ENCODE data around the gene PNLIPRP1.

PNLIPRP1 gene

GRCh38 chr10:116598329-116598728, 7.6 kb downstream of the PNLIPRP1 start:
- in situ Hi-C loops (cut with HindIII; ENCODE audit: low sequenced_read_pairs), result no loop called here

- in situ Hi-C loops (cut with HindIII; ENCODE audit: low sequenced_read_pairs), result no loop called here
Measured at GRCh38 chr10:116599991-116600390, 9.2 kb downstream of the PNLIPRP1 start.

- in situ Hi-C loops (cut with HindIII; ENCODE audit: low sequenced_read_pairs), result no loop called here
Measured at GRCh38 chr10:116602648-116603400, 12.1 kb downstream of the PNLIPRP1 start.

GRCh38 chr10:116606061-116606483, 15.3 kb downstream of the PNLIPRP1 start:
- in situ Hi-C loops (cut with HindIII; ENCODE audit: low sequenced_read_pairs), result no loop called here

- in situ Hi-C loops (cut with HindIII; ENCODE audit: low sequenced_read_pairs), result no loop called here
Measured at GRCh38 chr10:116607336-116607735, 16.6 kb downstream of the PNLIPRP1 start.

GRCh38 chr10:116608686-116609594, 18.2 kb downstream of the PNLIPRP1 start:
- in situ Hi-C loops (cut with HindIII; ENCODE audit: low sequenced_read_pairs), result no loop called here

- in situ Hi-C loops (cut with HindIII; ENCODE audit: low sequenced_read_pairs), result no loop called here
Measured at GRCh38 chr10:116610443-116611152, 19.8 kb downstream of the PNLIPRP1 start.

GRCh38 chr10:116611153-116611545, 20.4 kb downstream of the PNLIPRP1 start:
- in situ Hi-C loops (cut with HindIII; ENCODE audit: low sequenced_read_pairs), result no loop called here

- in situ Hi-C loops (cut with HindIII; ENCODE audit: low sequenced_read_pairs), result no loop called here
Measured at GRCh38 chr10:116612107-116612769, 21.5 kb downstream of the PNLIPRP1 start.

GRCh38 chr10:116613471-116613870, 22.7 kb downstream of the PNLIPRP1 start:
- in situ Hi-C loops (cut with HindIII; ENCODE audit: low sequenced_read_pairs), result no loop called here

GRCh38 chr10:116614796-116615195, 24.0 kb downstream of the PNLIPRP1 start:
- in situ Hi-C loops (cut with HindIII; ENCODE audit: low sequenced_read_pairs), result no loop called here

GRCh38 chr10:116615199-116615776, 24.5 kb downstream of the PNLIPRP1 start:
- in situ Hi-C loops (cut with HindIII; ENCODE audit: low sequenced_read_pairs), result no loop called here

- in situ Hi-C loops (cut with HindIII; ENCODE audit: low sequenced_read_pairs), result no loop called here
Measured at GRCh38 chr10:116620423-116621400, 30.0 kb downstream of the PNLIPRP1 start, which contains the start of gene PNLIPRP2. PNLIPRP2 (plus strand) TSS chr10:116620953.

- in situ Hi-C loops (cut with HindIII; ENCODE audit: low sequenced_read_pairs), result no loop called here
Measured at GRCh38 chr10:116621476-116621875, 30.7 kb downstream of the PNLIPRP1 start.

GRCh38 chr10:116621934-116622655, 31.3 kb downstream of the PNLIPRP1 start:
- in situ Hi-C loops (cut with HindIII; ENCODE audit: low sequenced_read_pairs), result no loop called here

- in situ Hi-C loops (cut with HindIII; ENCODE audit: low sequenced_read_pairs), result no loop called here
Measured at GRCh38 chr10:116625845-116626244, 35.1 kb downstream of the PNLIPRP1 start.

- in situ Hi-C loops (cut with HindIII; ENCODE audit: low sequenced_read_pairs), result no loop called here
Measured at GRCh38 chr10:116626815-116627214, 36.1 kb downstream of the PNLIPRP1 start.

- in situ Hi-C loops (cut with HindIII; ENCODE audit: low sequenced_read_pairs), result no loop called here
Measured at GRCh38 chr10:116627386-116627933, 36.7 kb downstream of the PNLIPRP1 start.
